SK-N-SH treated with all-trans-retinoic acid at 6 μM for 48 hours (cell line): ENCODE measurements around the gene TTC28.

Experiments
- ARNTL ChIP-seq: fragments of 450-650 bp; formaldehyde crosslinking; IDR thresholded peaks from 2 replicates; pipeline ENCODE4 v1.5.0; 2020; ENCODE audit warnings: low read depth, mild to moderate bottlenecking, moderate library complexity, borderline replicate concordance
- BACH2 ChIP-seq: fragments of 250-450 bp; sonication (Bioruptor Pico); IDR thresholded peaks from 2 replicates; pipeline ENCODE4 v1.9.0; 2021; ENCODE audit warnings: mild to moderate bottlenecking, borderline replicate concordance
- GLIS3 ChIP-seq: fragments of 250-450 bp; sonication (Bioruptor Pico); IDR thresholded peaks from 2 replicates; pipeline ENCODE4 v1.5.0; 2020; ENCODE audit warnings: mild to moderate bottlenecking, moderate library complexity
- OSR1 ChIP-seq: fragments of 250-450 bp; sonication (Bioruptor Pico); IDR thresholded peaks from 2 replicates; pipeline ENCODE4 v1.8.0; 2022; ENCODE audit warnings: moderate library complexity, mild to moderate bottlenecking, inconsistent platforms
- PPARA ChIP-seq: fragments of 250-450 bp; sonication (Bioruptor Pico); IDR thresholded peaks from 2 replicates; pipeline ENCODE4 v1.5.0; 2020; ENCODE audit warnings: mild to moderate bottlenecking, borderline replicate concordance
- SNAI2 ChIP-seq: fragments of 250-450 bp; sonication (Bioruptor Pico); IDR thresholded peaks from 2 replicates; pipeline ENCODE4 v1.5.0; 2020; ENCODE audit warnings: mild to moderate bottlenecking, moderate library complexity
- TOX ChIP-seq: fragments of 250-450 bp; sonication (Bioruptor Pico); IDR thresholded peaks from 2 replicates; pipeline ENCODE4 v1.8.0; 2021; ENCODE audit warnings: mild to moderate bottlenecking, moderate library complexity, borderline replicate concordance
- ZC3H10 ChIP-seq: fragments of 250-450 bp; sonication (Bioruptor Pico); IDR thresholded peaks from 2 replicates; pipeline ENCODE4 v1.5.1; 2021; ENCODE audit warnings: mild to moderate bottlenecking, moderate library complexity
- ZFP3 ChIP-seq: fragments of 250-450 bp; sonication (Bioruptor Pico); IDR thresholded peaks from 2 replicates; pipeline ENCODE4 v1.5.0; 2020; ENCODE audit warnings: mild to moderate bottlenecking, moderate library complexity
- ZNF565 ChIP-seq: fragments of 450-650 bp; formaldehyde crosslinking; conservative IDR thresholded peaks from 2 replicates; pipeline ENCODE4 v1.5.0; 2020; ENCODE audit warnings: low read depth, mild to moderate bottlenecking, moderate library complexity
- ZNF70 ChIP-seq: fragments of 450-650 bp; formaldehyde crosslinking; IDR thresholded peaks from 2 replicates; pipeline ENCODE4 v1.5.0; 2020; ENCODE audit warnings: mild to moderate bottlenecking, moderate library complexity
- TF ChIP-seq, protein P1 (sequence below): fragments of 250-450 bp; sonication (Bioruptor Pico); IDR thresholded peaks from 2 replicates; pipeline ENCODE4 v1.8.0; 2020; ENCODE audit warnings: mild to moderate bottlenecking, moderate library complexity, borderline replicate concordance
- TF ChIP-seq, protein P2 (sequence below): fragments of 250-450 bp; sonication (Bioruptor Pico); IDR thresholded peaks from 2 replicates; pipeline ENCODE4 v1.5.0; 2020; ENCODE audit warnings: mild to moderate bottlenecking, moderate library complexity
- TF ChIP-seq, protein P3 (sequence below): fragments of 250-450 bp; sonication (Bioruptor Pico); IDR thresholded peaks from 2 replicates; pipeline ENCODE4 v1.5.1; 2020; ENCODE audit warnings: low read depth, mild to moderate bottlenecking, moderate library complexity

DNA sequence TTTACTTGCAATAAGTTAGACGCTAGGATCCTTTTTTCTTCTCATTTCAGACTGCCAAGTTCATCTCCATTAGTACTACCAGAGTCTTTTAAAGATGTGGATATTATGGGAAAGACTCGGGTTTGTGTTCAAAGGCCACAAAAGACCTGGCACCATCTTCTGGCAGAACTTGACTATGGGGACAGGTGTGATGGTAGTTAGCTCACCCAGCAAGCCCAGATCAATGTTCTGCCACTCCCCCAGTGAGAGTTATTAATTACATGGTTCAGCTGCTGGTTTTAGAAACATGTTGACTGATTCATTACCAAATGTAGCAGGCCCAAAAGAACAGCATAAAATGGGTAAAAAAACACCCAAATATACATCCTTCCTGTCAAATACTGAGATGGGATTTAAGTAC is 427.1 kb downstream of the TTC28 start:
- no peak for TF ChIP-seq ARNTL (CRISPR knock-in tag)
- TF ChIP-seq, protein P1, sequence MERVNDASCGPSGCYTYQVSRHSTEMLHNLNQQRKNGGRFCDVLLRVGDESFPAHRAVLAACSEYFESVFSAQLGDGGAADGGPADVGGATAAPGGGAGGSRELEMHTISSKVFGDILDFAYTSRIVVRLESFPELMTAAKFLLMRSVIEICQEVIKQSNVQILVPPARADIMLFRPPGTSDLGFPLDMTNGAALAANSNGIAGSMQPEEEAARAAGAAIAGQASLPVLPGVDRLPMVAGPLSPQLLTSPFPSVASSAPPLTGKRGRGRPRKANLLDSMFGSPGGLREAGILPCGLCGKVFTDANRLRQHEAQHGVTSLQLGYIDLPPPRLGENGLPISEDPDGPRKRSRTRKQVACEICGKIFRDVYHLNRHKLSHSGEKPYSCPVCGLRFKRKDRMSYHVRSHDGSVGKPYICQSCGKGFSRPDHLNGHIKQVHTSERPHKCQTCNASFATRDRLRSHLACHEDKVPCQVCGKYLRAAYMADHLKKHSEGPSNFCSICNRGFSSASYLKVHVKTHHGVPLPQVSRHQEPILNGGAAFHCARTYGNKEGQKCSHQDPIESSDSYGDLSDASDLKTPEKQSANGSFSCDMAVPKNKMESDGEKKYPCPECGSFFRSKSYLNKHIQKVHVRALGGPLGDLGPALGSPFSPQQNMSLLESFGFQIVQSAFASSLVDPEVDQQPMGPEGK (CRISPR knock-in tag), result no peak
- TF ChIP-seq GLIS3 (CRISPR knock-in tag), result no peak
- no peak for TF ChIP-seq SNAI2 (CRISPR knock-in tag)
- no peak for TF ChIP-seq TOX
- no peak for TF ChIP-seq OSR1 (CRISPR knock-in tag)
- TF ChIP-seq ZNF70 (CRISPR knock-in tag), result no peak
- no peak for TF ChIP-seq ZNF565 (CRISPR knock-in tag)
- TF ChIP-seq, protein P2, sequence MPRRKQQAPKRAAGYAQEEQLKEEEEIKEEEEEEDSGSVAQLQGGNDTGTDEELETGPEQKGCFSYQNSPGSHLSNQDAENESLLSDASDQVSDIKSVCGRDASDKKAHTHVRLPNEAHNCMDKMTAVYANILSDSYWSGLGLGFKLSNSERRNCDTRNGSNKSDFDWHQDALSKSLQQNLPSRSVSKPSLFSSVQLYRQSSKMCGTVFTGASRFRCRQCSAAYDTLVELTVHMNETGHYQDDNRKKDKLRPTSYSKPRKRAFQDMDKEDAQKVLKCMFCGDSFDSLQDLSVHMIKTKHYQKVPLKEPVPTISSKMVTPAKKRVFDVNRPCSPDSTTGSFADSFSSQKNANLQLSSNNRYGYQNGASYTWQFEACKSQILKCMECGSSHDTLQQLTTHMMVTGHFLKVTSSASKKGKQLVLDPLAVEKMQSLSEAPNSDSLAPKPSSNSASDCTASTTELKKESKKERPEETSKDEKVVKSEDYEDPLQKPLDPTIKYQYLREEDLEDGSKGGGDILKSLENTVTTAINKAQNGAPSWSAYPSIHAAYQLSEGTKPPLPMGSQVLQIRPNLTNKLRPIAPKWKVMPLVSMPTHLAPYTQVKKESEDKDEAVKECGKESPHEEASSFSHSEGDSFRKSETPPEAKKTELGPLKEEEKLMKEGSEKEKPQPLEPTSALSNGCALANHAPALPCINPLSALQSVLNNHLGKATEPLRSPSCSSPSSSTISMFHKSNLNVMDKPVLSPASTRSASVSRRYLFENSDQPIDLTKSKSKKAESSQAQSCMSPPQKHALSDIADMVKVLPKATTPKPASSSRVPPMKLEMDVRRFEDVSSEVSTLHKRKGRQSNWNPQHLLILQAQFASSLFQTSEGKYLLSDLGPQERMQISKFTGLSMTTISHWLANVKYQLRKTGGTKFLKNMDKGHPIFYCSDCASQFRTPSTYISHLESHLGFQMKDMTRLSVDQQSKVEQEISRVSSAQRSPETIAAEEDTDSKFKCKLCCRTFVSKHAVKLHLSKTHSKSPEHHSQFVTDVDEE, result no peak
- no peak for TF ChIP-seq ZFP3 (CRISPR knock-in tag)
- TF ChIP-seq, protein P3, sequence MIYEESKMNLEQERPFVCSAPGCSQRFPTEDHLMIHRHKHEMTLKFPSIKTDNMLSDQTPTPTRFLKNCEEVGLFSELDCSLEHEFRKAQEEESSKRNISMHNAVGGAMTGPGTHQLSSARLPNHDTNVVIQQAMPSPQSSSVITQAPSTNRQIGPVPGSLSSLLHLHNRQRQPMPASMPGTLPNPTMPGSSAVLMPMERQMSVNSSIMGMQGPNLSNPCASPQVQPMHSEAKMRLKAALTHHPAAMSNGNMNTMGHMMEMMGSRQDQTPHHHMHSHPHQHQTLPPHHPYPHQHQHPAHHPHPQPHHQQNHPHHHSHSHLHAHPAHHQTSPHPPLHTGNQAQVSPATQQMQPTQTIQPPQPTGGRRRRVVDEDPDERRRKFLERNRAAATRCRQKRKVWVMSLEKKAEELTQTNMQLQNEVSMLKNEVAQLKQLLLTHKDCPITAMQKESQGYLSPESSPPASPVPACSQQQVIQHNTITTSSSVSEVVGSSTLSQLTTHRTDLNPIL, result no peak
- TF ChIP-seq ZC3H10 (CRISPR knock-in tag), result no peak
- no peak for TF ChIP-seq PPARA (CRISPR knock-in tag)
- no peak for TF ChIP-seq BACH2 (CRISPR knock-in tag)
